NCI-H774 (cell line): ENCODE measurements around the gene MUC22.
A peak's percentile ranks its signal among the peaks of the same experiment; 100 is the strongest.

Experiments used
- DNase-seq: peaks from one replicate; lab custom pipeline; 2025; lab: John Stamatoyannopoulos, UW

MUC22 gene

GRCh38 chr6:31079656-31080261 is 69.5 kb downstream of the MUC22 start:
- DNase-seq: peak; percentile 52

- no peak for DNase-seq
Measured at GRCh38 chr6:31081872-31082271, 71.6 kb downstream of the MUC22 start.

GRCh38 chr6:31083742-31084354 is 73.6 kb downstream of the MUC22 start:
- no peak for DNase-seq
